Stimulated activated effector memory CD8-positive, alpha-beta T cell treated with anti-CD3 and anti-CD28 coated beads, Interleukin-12 subunit alpha, Interleukin-12 subunit beta, amount 100 ng/mL, for 72 hours (primary cell): Measurements from ENCODE around the gene MSL3B.
"Not testable (repeated sequence)": the region's sequence is repeated elsewhere in the genome, so short reads cannot be mapped to it uniquely, and the experiment has no call there.

Experiments
- ATAC-seq: fragments of 150-1000 bp; cut with Tn5 transposase; 2 replicates; pipeline ENCODE4 v1.10.0; 2021
- DNase-seq, 2 donors: peaks; one replicate each; pipeline ENCODE4 v3.0.0; 2021 to 2022; ENCODE audit warnings: low spot score in 2 of 2
- H3K27ac Mint-ChIP-seq: one replicate; pipeline ENCODE4 v1.8.0; 2022; ENCODE audit warnings: mild to moderate bottlenecking, mixed read lengths
- H3K36me3 Mint-ChIP-seq: one replicate; pipeline ENCODE4 v1.8.0; 2022; ENCODE audit warnings: mild to moderate bottlenecking, mixed read lengths
- H3K4me1 Mint-ChIP-seq: one replicate; pipeline ENCODE4 v1.8.0; 2022; ENCODE audit warnings: mixed read lengths
- H3K4me3 Mint-ChIP-seq: one replicate; pipeline ENCODE4 v1.8.0; 2022; ENCODE audit warnings: mild to moderate bottlenecking, mixed read lengths
- H3K9me3 Mint-ChIP-seq: one replicate; pipeline ENCODE4 v1.8.0; 2022; ENCODE audit warnings: mixed read lengths

Gene MSL3B

GRCh38 chr2:233867993-233868532, at the start of gene MSL3B:
TSS of gene MSL3B (minus strand) at chr2:233868386.
- Mint-ChIP-seq H3K27ac (peak within 1 kb of the TSS; percentile 89), H3K4me3 (peak within 1 kb of the TSS; percentile 81), H3K4me1 (peaks cover 9% of the 10 kb centered on the region), H3K9me3 (peaks cover 6% of the 10 kb centered on the region), H3K36me3 (peaks cover 9% of the 10 kb centered on the region)
- ATAC-seq (peak; percentile 85), DNase-seq (peak; percentile 42 to 72)

GRCh38 chr2:233917116-233917515, 48.9 kb upstream of the MSL3B start, which contains the start of gene TRPM8:
TSS of gene TRPM8 (plus strand) at chr2:233917373. CDS start at chr2:233926538, 9,165 bp downstream.
- H3K36me3 Mint-ChIP-seq, result no peaks in the 10 kb centered on the region
- ATAC-seq, result no peak
- peaks cover 3% of the 10 kb centered on the region for H3K9me3 Mint-ChIP-seq
- H3K27ac Mint-ChIP-seq, result no peak within 1 kb of the TSS
- H3K4me1 Mint-ChIP-seq, result peaks cover 8% of the 10 kb centered on the region
- DNase-seq, result no peak
- no peak within 1 kb of the TSS for H3K4me3 Mint-ChIP-seq

DNA sequence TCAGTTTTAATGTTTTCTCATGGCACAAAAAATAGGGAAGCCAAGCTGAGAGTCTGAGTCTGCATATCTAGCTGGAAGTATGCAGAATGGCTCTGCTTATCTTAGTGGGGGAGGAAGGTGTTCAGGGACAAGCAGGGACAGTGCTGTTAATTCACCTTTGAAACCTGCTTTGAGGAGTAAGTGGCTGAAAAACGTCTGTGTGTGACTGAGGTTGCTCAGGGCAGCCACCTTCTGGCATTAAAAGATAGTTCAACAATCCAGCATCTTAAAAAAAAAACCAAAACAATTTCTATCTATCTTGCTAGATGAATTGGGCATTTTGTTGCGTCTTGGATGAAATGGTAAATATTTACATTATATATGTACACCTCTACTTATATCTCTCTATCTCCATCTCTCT, 46.9 kb upstream of the MSL3B start:
- peaks cover 3% of the 10 kb centered on the region for H3K9me3 Mint-ChIP-seq
- no peak for DNase-seq
- ATAC-seq, result no peak
- no peaks in the 10 kb centered on the region for H3K36me3 Mint-ChIP-seq
- no peak overlapping the region for H3K4me3 Mint-ChIP-seq
- H3K4me1 Mint-ChIP-seq, result peaks cover 6% of the 10 kb centered on the region
- H3K27ac Mint-ChIP-seq, result no peak overlapping the region

DNA sequence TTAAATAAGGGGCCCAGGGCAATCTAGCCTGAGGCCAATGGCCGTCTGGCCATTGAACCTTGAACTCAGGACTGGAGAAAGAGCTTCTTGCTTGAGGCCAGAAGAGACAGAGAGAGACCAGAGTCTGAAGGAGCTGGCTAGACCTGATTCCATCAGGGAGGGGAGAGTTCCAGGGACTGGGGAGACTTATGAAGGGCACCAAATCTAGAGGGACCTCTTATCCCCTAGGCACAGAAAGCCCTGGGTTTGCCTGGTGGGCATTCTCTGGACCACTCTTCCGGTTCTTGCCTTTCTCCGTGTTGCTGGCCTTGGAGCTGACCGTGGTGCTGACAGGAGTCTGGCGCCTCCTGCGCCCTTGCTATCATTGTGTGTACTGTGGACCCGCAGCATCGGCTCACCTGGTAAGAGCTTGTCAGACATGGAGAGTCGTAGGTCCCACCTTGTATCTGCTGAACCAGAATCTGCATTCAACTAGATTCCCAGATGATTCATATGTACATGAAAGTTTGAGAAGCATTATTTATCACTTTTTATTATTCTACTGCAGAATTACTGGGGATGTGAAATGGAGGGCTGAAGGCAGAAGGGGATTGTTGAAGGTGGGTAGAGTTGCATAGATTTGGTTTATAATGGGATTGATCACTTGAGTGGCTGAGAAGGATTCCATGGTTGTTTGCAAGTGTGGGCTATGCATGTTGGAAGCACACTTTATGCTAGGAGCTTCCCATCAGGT, 44.7 kb upstream of the MSL3B start:
- DNase-seq (no peak), ATAC-seq (no peak)
- Mint-ChIP-seq H3K36me3 (no peaks in the 10 kb centered on the region), H3K27ac (no peak overlapping the region), H3K4me3 (no peak overlapping the region), H3K4me1 (no peaks in the 10 kb centered on the region), H3K9me3 (peaks cover 3% of the 10 kb centered on the region)

- Mint-ChIP-seq H3K36me3 (no peaks in the 10 kb centered on the region), H3K4me3 (no peak overlapping the region), H3K4me1 (no peaks in the 10 kb centered on the region), H3K27ac (no peak overlapping the region), H3K9me3 (no peaks in the 10 kb centered on the region)
- DNase-seq (no peak), ATAC-seq (no peak)
These were observed 39.4 kb upstream of the MSL3B start for GRCh38 chr2:233907627-233908026.

GRCh38 chr2:233905945-233906344, 37.8 kb upstream of the MSL3B start:
- no peak for DNase-seq
- Mint-ChIP-seq H3K27ac (no peak overlapping the region), H3K9me3 (no peaks in the 10 kb centered on the region), H3K36me3 (no peaks in the 10 kb centered on the region), H3K4me3 (no peak overlapping the region), H3K4me1 (no peaks in the 10 kb centered on the region)
- no peak for ATAC-seq

DNA sequence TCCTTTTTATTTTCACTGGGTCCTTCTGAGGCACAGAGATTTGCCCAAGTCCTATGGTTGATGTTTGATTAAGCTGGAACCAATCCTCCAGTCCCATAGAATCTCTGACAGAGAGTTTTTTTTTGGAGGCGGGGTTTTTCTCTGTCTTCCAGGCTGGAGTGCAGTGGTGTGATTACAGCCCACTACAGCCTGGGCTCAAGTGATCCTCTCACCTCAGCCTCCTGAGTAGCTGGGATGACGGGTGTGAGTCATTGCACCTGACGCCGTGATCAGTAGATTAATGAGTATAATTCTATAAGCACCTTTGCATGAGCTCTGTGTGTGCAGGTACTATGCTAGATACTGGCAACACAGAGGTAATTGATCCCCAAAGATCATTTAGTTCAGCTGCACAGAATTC, 33.7 kb upstream of the MSL3B start:
- Mint-ChIP-seq H3K4me1 (peaks cover 8% of the 10 kb centered on the region), H3K27ac (no peak overlapping the region), H3K9me3 (no peaks in the 10 kb centered on the region), H3K36me3 (no peaks in the 10 kb centered on the region), H3K4me3 (no peak overlapping the region)
- DNase-seq, result no peak
- ATAC-seq, result no peak

GRCh38 chr2:233901367-233901766, 33.2 kb upstream of the MSL3B start:
- Mint-ChIP-seq H3K4me1 (peaks cover 8% of the 10 kb centered on the region), H3K4me3 (no peak overlapping the region), H3K27ac (no peak overlapping the region), H3K9me3 (no peaks in the 10 kb centered on the region), H3K36me3 (no peaks in the 10 kb centered on the region)
- no peak for ATAC-seq
- DNase-seq, result no peak

DNA sequence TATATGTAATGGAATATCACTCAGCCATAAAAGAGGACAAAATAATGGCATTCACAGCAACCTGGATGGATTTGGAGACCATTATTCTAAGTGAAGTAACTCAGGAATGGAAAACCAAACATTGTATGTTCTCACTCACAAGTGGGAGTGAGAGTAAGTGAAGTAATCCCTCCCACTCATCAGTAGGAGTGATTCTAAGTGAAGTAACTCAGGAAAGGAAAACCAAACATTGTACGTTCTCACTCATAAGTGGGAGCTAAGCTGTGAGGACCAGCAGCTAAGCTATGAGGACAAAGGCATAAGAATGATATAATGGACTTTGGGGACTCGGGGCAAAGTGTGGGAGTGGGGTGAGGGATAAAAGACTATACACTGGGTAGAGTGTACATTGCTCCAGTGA, 28.1 kb upstream of the MSL3B start:
- ATAC-seq, H3K36me3 Mint-ChIP-seq, H3K4me3 Mint-ChIP-seq, H3K9me3 Mint-ChIP-seq, H3K27ac Mint-ChIP-seq, H3K4me1 Mint-ChIP-seq, DNase-seq: not testable (repeated sequence)

DNA sequence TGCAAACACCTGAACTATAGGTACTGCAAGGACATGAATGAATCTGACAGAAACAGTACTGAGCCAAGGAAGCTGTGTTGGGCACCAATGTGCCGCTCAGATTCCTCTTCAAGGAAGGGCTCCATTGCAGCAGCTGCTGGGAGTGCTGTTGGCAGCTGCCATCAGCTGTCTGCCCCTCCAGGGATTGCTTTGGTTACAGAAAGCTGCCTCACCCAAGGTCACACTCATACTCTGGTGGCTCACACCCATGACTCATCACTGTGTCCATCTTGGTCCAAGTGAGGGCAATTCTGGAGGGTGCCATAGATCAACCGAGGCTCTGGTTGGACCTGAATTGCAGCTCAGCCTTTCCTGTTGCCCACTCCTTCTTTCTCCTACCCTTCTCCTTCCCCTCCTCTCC, 24.6 kb upstream of the MSL3B start:
- Mint-ChIP-seq H3K4me1 (no peaks in the 10 kb centered on the region), H3K27ac (no peak overlapping the region), H3K9me3 (no peaks in the 10 kb centered on the region), H3K36me3 (no peaks in the 10 kb centered on the region), H3K4me3 (no peak overlapping the region)
- DNase-seq (no peak), ATAC-seq (no peak)

DNA sequence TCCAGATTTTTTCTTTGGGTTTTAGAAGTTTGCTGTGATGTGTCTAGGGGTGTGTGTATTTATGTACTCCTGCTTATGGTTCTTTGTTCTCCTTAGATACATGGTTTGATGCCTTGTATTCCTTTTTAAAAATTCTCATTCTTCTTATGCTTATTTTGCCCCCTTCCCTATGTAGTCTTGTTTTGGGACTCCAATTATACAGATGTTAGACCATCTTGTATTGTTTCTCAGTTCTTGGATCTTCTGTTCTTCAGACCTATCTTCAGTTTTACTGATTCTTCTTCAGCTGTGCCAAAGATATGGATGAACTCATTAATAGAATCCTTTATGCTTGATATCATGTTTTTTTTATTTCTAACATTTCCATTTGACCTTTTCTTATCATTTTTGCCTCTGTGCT, 14.2 kb upstream of the MSL3B start:
- Mint-ChIP-seq H3K27ac (no peak overlapping the region), H3K4me3 (no peak overlapping the region), H3K9me3 (peaks cover 25% of the 10 kb centered on the region), H3K4me1 (no peaks in the 10 kb centered on the region), H3K36me3 (no peaks in the 10 kb centered on the region)
- DNase-seq (no peak), ATAC-seq (no peak)

GRCh38 chr2:233872125-233872524, 3.9 kb upstream of the MSL3B start:
- H3K9me3 Mint-ChIP-seq, H3K4me1 Mint-ChIP-seq, DNase-seq, H3K27ac Mint-ChIP-seq, H3K4me3 Mint-ChIP-seq, ATAC-seq, H3K36me3 Mint-ChIP-seq: not testable (repeated sequence)

- ATAC-seq, result no peak
- H3K4me1 Mint-ChIP-seq, result peaks cover 9% of the 10 kb centered on the region
- no peak overlapping the region for H3K4me3 Mint-ChIP-seq
- H3K36me3 Mint-ChIP-seq, result peaks cover 9% of the 10 kb centered on the region
- no peak overlapping the region for H3K27ac Mint-ChIP-seq
- DNase-seq, result no peak
- peaks cover 6% of the 10 kb centered on the region for H3K9me3 Mint-ChIP-seq
These were observed 3.2 kb upstream of the MSL3B start for GRCh38 chr2:233871432-233871831.

- H3K4me1 Mint-ChIP-seq, result peaks cover 9% of the 10 kb centered on the region
- ATAC-seq (no peak), DNase-seq (no peak)
- peaks cover 6% of the 10 kb centered on the region for H3K9me3 Mint-ChIP-seq
- H3K4me3 Mint-ChIP-seq, result no peak overlapping the region
- H3K36me3 Mint-ChIP-seq, result peaks cover 9% of the 10 kb centered on the region
- H3K27ac Mint-ChIP-seq, result no peak overlapping the region
These were observed 1.7 kb downstream of the MSL3B start for GRCh38 chr2:233866479-233866878.

- no peak for ATAC-seq
- DNase-seq, result no peak
- Mint-ChIP-seq H3K9me3 (peaks cover 6% of the 10 kb centered on the region), H3K4me1 (peaks cover 9% of the 10 kb centered on the region), H3K4me3 (no peak overlapping the region), H3K36me3 (peaks cover 9% of the 10 kb centered on the region), H3K27ac (no peak overlapping the region)
These were observed 2.3 kb downstream of the MSL3B start for GRCh38 chr2:233865838-233866237.

DNA sequence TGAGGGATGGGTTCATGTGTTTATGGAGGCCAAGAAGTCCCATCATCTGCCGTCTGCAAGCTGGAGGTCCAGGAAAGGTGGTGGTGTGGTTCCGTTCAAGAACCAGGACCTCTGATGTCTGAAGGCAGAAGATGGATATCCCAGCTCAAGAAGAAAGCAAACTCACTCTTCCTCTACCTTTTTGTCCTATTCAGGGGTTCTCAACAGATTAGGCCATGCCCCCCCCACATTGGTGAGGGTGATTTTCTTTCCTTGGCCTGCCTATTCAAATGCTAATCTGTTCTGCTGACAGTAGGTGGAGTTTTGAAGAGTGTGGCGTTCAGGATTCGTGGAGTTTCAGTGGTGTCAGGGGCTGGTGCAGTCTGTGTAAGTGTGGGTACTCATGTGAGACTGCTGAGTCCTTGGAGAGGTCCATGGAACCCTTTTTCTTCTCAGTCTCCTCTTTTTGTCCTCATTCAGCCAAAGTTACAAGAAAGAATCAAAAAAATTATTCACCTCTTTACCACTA, 5.9 kb downstream of the MSL3B start:
- peaks cover 3% of the 10 kb centered on the region for H3K4me1 Mint-ChIP-seq
- no peak overlapping the region for H3K27ac Mint-ChIP-seq
- no peak overlapping the region for H3K4me3 Mint-ChIP-seq
- ATAC-seq, result no peak
- no peaks in the 10 kb centered on the region for H3K36me3 Mint-ChIP-seq
- DNase-seq, result no peak
- no peaks in the 10 kb centered on the region for H3K9me3 Mint-ChIP-seq
